GM12873 (cell line): Measurements from ENCODE around the gene IGF2BP3.

ENCODE experiments used
- TF ChIP-seq, protein P1 (sequence below): IDR thresholded peaks from 2 replicates; pipeline ENCODE4 v1.5.1; 2012; ENCODE audit warnings: low read depth, mild to moderate bottlenecking, moderate library complexity, low read length, control low read depth; ENCODE audit not compliant: insufficient read depth; ENCODE audit errors: missing control alignments

The IGF2BP3 gene

GRCh38 chr7:23468526-23469149, 1.7 kb downstream of the IGF2BP3 start:
- TF ChIP-seq, protein P1, sequence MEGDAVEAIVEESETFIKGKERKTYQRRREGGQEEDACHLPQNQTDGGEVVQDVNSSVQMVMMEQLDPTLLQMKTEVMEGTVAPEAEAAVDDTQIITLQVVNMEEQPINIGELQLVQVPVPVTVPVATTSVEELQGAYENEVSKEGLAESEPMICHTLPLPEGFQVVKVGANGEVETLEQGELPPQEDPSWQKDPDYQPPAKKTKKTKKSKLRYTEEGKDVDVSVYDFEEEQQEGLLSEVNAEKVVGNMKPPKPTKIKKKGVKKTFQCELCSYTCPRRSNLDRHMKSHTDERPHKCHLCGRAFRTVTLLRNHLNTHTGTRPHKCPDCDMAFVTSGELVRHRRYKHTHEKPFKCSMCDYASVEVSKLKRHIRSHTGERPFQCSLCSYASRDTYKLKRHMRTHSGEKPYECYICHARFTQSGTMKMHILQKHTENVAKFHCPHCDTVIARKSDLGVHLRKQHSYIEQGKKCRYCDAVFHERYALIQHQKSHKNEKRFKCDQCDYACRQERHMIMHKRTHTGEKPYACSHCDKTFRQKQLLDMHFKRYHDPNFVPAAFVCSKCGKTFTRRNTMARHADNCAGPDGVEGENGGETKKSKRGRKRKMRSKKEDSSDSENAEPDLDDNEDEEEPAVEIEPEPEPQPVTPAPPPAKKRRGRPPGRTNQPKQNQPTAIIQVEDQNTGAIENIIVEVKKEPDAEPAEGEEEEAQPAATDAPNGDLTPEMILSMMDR: no peak

DNA sequence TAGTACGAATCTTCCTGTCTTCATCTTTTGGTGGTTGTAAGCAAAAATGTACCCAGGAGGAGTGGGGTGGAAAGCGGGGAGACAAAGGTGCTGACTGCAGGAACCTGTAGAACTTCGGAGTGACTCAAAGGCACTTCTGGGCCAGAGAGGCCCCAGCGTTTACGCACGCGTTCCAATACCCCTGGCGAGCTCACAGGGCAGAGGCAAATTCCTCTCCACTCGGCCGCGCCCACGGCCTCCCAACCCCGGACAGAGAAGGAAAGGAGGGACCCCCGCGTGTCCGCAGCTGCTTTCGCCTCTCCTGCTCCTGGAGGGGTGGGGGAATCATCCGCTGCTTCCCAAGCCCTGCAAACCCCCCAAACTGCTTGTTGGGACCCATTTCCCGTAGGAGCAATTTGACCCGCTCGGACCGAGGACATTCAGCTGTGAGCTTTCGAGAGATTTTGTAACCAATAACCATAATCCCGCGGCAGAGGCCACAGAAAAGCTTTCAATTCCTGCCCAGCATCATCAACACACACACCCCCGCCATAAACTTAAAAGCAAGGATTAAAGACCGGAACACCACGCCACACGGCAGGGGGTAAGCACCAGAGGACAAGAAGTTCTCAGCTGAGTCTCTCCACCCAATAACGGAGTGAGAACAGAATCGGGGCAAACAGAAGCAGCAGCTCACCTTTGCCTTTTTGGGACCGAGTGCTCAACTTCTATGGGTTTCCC, 2.3 kb downstream of the IGF2BP3 start:
- TF ChIP-seq, protein P1: no peak

DNA sequence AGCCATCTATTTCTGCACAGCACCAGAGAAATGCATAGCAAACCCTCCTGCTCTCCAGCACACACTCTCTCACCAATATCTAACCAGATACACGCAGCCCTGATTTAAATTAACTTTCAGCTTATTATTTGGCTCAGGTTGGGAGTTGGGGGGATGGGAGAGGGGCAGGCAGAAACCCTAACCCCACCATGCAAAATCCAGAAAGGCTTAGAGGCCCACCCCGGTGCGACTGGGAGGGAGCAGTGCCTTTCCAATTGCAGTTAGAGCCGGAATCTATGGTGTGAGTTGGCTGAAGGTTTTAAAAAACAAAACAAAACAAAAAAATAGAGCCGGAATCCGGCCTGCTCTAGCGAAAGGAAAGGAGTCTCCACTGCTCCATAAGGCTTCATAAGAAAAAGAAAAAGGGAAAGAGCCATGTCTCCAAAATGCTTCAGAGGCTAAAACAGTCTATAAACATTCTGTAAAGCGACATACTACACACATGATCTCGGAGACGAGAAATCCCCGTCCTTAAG, 2.9 kb downstream of the IGF2BP3 start:
- TF ChIP-seq, protein P1: no peak

- TF ChIP-seq, protein P1: peak; percentile 8
These were observed 7.4 kb downstream of the IGF2BP3 start for GRCh38 chr7:23462846-23463245.

DNA sequence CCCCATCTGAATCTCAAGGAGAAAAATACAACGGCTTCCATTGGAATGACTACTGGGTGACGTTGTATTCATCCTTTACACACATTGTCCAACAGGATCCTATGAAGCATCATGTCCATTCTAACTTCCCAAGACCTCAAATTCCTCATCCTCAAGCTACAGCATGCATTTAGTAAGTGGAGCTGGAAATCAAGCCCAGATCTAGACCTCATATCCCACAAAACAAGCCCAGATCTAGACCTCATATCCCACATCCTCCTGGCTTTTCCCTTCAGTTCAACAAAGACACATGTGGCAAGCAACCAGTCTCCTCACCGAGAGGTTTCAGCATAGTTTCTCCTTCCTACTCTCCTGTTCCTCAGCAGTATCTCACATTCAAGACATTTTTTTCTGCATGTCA, 12.2 kb downstream of the IGF2BP3 start:
- TF ChIP-seq, protein P1: no peak

DNA sequence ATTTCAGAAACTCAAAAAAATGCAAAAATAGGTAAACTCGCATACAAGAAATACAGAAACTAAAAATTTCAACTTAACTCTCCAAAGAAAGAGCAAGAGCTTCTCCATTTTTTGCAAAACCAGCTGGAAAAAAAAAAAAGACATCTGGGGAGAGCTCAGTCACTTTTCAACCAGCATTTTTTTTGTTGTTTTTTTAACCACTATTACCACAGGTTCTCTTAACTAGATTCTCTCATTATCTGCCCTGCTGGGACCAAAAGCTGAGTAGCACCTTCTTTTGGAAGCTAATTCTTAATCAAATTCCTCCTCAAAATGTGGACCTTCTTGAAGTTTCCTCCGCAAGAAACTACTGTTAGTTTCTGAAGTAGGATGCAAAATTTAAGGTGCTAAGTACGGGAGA, 14.2 kb downstream of the IGF2BP3 start:
- TF ChIP-seq, protein P1: no peak

DNA sequence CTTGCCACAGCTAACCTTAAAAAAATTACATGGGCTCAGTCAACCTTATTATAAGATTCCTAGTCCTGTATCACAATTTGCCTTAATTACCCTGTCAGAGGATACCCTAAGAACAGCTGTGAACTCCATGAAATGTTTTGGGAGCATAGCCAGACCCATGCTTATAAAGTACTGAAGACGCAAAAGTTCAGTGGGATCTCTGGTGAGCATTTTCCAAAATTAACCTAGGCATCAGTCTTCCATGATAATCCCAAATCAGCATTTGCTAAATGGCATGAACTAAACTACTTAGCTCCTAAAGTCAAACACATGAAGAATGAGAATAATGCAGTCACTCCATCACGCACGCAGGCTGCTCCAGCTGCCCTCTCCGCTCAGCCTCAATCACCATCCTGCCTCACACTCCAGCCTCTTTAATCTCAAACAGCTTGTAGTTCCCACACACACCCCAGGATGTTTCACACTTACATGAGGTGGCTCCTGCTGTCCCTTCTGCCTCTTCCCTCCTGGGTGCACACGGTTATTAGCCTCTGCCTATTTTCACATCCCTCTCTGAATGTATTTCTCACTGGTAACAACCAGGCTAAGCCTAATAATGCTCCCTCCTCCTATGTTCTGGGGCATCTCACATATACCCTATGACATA, 15.3 kb downstream of the IGF2BP3 start:
- TF ChIP-seq, protein P1: no peak
